Hepatocyte (in vitro differentiated cells): ENCODE data around the gene EVI5L.

Source experiments
- EZH2 ChIP-seq: fragments of 200-600 bp; sonication (generic); IDR thresholded peaks from 2 replicates; pipeline ENCODE4 v1.6.1; 2016; ENCODE audit warnings: antibody characterized with exemption, mild to moderate bottlenecking, borderline replicate concordance
- EZH2phosphoT487 ChIP-seq: fragments of 200-600 bp; sonication (generic); IDR thresholded peaks from one replicate; pipeline ENCODE4 v1.6.1; 2018; ENCODE audit warnings: antibody characterized with exemption, mild to moderate bottlenecking, low read depth, moderate library complexity; ENCODE audit not compliant: unreplicated experiment, severe bottlenecking
- TF ChIP-seq, protein P1 (sequence below): fragments of 200-600 bp; sonication (generic); IDR thresholded peaks from 2 replicates; pipeline ENCODE4 v1.5.1; 2016; ENCODE audit warnings: antibody characterized with exemption, mild to moderate bottlenecking; ENCODE audit not compliant: poor library complexity

DNA sequence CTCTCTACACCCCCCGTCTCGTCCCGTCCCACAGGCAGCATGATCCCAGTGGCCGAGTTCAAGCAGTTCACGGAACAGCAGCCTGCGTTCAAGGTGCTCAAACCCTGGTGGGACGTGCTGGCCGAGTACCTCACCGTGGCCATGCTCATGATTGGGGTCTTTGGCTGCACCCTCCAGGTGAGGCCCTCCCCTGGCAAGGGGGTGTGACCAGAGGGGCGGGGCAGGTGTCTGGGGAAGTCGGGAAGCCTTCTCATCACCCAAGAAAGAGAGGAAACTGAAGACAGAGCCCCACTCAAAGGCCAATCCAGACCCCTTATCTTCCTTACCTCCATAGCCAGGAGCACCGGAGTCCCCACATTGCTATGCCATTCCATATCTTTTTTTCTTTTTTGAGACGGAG, 65.5 kb downstream of the EVI5L start:
- TF ChIP-seq, protein P1, sequence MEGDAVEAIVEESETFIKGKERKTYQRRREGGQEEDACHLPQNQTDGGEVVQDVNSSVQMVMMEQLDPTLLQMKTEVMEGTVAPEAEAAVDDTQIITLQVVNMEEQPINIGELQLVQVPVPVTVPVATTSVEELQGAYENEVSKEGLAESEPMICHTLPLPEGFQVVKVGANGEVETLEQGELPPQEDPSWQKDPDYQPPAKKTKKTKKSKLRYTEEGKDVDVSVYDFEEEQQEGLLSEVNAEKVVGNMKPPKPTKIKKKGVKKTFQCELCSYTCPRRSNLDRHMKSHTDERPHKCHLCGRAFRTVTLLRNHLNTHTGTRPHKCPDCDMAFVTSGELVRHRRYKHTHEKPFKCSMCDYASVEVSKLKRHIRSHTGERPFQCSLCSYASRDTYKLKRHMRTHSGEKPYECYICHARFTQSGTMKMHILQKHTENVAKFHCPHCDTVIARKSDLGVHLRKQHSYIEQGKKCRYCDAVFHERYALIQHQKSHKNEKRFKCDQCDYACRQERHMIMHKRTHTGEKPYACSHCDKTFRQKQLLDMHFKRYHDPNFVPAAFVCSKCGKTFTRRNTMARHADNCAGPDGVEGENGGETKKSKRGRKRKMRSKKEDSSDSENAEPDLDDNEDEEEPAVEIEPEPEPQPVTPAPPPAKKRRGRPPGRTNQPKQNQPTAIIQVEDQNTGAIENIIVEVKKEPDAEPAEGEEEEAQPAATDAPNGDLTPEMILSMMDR, result no peak
- TF ChIP-seq EZH2, result no peak
- no peak for TF ChIP-seq EZH2phosphoT487
